ENCODE results near the gene PRELID2.
"Not testable (repeated sequence)": the region's sequence is repeated elsewhere in the genome, so short reads cannot be mapped to it uniquely, and the experiment has no call there.

The PRELID2 gene

DNA sequence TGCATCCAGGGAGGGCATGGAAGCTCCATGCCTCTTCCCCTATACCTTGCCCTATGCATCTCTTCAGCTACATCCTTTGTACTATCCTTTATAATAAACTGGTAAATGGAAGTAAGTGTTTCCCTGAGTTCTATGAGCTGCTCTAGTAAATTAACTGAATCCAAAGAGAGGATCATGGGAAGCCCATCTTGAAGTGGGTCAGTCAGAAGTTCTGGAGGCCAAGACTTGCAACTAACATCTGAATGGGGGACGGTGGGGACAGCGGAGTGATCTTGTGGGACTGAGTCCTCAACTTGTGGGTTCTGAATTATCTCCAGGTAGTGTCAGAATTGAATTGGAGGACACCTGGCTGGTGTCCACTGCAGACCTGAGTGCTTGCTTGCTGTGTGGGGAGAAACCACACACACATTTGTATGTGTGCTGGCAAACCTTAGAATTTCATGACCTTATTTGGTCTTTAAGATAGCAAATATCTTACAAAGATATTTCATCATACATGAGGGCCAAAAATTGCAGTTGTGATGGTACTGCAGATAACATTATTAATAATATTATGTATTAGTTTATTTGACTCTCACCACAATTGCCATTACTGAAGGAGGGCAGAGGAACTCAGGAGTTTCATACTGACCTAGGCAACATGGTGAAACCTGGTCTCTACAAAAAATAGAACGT, 5.5 kb upstream of the PRELID2 start:
- no peak for DNase-seq (ENCODE audit: low read depth)

DNA sequence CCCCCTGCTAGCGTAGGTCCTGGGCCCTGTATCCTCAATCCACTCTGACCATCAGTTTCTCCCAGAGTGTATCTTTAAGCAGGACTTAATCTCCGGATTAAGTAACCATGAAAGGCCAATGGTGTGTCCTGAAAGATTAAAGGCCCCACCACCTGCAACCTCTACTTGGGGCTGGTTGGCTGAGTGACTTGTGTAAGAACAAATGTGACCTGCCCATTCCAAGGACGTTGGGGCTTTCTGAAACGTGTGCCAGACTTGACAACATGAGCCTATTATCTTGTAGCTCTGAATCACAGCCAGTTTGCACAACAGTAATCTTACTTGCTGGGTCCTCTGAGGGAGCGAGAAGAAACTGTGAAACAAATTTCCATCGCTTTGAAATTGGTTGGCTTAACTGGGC, 3.1 kb upstream of the PRELID2 start:
- no peak for DNase-seq (ENCODE audit: low read depth)

GRCh38 chr5:145836241-145836640, 1.1 kb upstream of the PRELID2 start:
- DNase-seq (ENCODE audit: low read depth), result not testable (repeated sequence)

DNA sequence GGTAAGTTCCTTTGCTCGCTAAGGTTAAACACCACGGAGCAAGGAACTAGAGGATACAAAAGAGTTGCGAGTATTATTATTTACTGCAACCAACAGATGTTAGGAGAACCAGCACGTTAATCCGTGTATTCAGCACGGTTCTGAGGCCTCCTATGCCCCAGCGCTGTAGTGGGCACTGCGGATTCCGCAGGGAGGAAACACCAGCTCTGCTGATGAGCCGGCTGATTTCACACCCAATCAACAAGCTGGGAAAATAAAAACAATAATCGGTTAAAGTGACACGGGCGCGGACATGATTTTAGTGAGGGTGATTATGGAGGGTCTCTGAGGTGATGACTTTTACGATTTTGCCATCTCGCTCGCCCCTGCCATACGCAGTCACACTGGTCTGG, 702 bp upstream of the PRELID2 start:
- no peak for DNase-seq (ENCODE audit: low read depth)

GRCh38 chr5:145834554-145834916, 607 bp downstream of the PRELID2 start:
- DNase-seq (ENCODE audit: low read depth), result no peak

DNA sequence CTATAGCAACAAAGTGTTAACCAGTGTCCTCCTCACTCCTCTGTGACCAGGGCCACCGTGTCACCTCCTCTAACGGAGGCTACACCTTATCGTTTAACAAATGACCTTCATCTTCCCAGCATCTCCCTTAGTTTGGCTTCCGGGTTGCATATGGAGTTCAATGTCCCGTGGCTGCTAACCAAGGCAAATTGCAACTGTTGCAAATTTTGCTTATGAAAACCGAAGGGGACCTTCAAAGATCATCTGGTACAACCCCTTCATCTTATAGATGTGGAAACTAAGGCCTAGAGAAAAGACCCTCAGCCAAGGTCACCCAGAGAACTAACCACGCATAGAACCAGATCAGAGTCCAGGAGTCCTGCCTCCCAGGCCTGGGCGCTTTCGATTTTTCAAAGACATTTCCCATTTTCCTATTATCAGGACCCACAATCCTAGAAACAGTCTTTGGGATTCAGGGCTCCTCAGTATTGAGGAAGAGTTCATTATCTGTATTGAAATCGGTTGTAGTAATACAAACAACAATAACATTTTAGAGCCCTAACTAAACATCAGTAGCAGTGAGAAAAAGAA, 1.4 kb downstream of the PRELID2 start:
- no peak for DNase-seq (ENCODE audit: low read depth)

- no peak for DNase-seq (ENCODE audit: low read depth)
Measured at GRCh38 chr5:145830594-145830993, 4.5 kb downstream of the PRELID2 start.

DNA sequence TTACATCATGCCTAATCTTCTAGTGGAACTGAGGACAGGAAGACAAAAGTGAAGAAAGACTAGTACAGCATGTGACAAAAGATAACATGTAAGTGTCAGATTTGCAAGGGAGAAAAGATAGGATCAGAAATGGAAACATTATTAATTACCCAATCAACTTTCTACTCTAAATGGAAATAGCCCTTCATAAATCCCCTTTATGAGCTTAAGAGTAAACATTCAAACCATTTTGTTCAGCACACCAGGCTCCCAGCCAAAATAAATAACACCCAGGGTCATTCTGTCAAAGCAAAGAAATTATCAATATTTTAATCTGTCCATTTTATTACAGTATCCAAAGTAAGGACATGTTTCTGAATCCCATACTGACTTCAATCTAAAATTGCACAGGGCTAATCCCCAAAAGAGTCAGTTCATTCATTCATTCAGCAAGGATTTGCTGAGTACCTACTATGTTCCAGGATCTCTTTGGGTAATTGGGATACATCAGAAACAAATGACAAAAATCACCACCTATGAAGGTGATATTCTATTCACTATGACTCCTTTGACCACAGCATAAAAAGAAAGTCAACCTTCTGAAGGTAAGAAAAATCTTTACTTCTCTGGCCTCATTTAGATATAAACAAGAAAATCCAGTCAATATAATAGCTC, 5.3 kb downstream of the PRELID2 start:
- no peak for DNase-seq (ENCODE audit: low read depth)

DNA sequence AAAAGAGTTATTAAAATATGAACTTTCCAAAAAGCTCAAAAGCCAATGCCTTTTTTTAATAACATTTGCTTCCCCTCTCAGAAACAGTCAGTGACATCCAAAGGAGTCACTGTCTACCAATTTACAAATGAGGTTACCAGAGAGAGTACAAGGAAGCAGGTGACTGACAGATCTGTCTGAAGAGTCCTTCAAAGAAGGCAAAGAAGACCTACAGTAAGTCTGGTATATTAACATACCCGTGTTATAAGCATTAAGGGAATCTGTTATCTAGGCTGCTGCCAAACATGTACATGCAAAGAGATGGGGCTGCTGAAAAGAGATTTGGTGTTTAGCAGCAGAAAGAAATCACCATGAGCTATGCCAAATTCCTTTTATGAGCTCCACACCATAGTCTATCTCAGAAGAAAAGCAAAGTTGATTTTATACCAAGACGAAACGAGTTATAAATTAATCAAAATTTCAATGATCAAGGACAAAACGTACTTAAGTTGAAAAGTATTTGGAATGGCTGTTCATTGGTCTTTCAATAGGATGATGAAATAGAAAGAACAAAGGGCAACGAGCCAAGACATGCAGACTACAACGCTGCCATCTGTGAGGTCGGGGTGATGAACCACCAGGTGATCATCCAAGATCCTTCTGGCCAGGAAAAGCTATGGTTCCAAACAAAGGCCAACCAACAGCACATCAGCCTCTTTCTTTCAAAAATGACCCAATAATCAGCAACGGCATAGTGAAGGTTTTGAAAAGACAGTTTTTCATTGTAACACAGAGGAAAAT, 8.1 kb downstream of the PRELID2 start:
- no peak for DNase-seq (ENCODE audit: low read depth)

- DNase-seq (ENCODE audit: low read depth), result no peak
Measured at GRCh38 chr5:145825751-145826180, 9.4 kb downstream of the PRELID2 start.

DNA sequence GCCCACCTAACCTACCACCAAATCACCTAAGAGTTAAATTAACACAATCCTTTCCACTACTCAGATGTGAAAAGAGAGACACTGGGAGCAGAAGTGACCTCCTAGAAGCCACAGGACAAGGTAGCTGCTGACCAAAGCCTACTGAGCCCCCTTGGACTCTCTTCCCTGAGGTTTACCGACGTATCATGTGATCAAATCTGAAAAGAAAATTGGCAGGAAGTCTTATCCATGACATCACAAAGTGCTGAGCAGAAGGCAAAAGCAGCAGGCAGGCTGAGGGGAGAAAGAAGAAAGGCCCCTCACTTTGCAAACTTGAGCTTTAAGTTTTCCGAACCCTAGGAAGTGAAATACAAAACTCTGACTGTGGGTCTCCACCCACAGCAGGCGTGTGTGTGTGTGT, 11.1 kb downstream of the PRELID2 start:
- no peak for DNase-seq (ENCODE audit: low read depth)

GRCh38 chr5:145818604-145819003, 16.5 kb downstream of the PRELID2 start:
- DNase-seq (ENCODE audit: low read depth), result no peak

- DNase-seq (ENCODE audit: low read depth), result no peak
Measured at GRCh38 chr5:145812877-145813276, 22.3 kb downstream of the PRELID2 start.

- DNase-seq (ENCODE audit: low read depth), result no peak
Measured at GRCh38 chr5:145811834-145812625, 23.1 kb downstream of the PRELID2 start.

- no peak for DNase-seq (ENCODE audit: low read depth)
Measured at GRCh38 chr5:145806923-145807322, 28.2 kb downstream of the PRELID2 start.

GRCh38 chr5:145805819-145806218, 29.3 kb downstream of the PRELID2 start:
- DNase-seq (ENCODE audit: low read depth), result no peak

GRCh38 chr5:145804701-145805100, 30.4 kb downstream of the PRELID2 start:
- no peak for DNase-seq (ENCODE audit: low read depth)

DNA sequence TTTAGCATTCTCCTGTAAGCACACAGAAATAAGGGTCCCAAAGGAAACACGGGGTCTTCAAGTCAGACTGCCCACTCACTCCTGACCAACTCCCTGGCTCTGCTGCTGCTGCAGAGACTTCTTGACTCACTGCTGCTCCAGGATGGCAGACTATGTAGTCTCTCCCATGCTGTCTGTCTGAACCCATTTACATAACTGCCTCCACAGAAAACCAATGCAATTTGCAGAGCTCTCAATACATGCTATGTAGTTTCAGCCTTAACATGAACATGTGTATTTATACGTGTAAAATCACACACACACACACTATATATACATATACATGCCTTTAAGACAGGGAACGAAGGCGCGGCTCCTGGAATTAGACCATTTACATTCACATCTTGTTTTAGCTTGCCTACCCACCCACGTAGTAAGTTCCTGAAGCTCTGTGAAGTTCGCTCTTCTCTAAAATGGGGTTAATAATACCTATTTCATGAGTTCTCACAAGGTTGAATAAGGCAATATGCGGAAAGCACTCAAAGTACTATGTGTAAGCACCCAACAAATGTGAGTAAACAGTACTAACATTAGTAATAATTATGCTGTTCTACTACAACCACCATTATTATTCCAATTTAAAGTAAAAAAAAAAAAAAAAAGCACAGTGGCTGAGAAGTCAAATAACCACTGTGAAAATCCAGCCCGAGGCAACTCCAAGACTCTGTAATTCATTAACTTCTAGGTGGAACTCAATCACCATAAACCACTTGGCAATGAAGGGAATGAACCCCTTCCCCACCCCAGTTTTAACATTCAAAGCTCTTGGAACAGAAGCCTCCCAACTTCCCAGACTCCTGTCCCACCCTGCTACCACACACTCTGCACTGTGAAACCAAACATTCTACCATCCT, 31.8 kb downstream of the PRELID2 start:
- no peak for DNase-seq (ENCODE audit: low read depth)

DNA sequence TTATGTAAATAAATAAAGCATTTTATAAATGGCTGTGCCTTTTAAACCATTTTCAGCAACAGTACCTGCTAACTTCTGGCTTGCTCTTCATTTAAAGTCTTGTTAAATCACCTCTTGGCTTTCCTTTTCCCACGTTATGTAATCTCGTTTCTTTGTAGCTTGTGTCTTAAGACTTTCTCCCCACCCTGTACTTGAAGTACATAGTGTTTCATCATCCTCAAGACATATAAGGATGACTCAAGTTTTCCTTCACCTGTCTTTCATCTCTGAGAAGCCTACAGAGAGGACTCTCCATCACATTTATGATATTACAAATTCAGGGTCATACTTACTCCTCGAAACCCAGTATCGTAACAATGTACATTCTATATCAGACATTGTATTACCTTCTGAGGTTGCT, 33.9 kb downstream of the PRELID2 start:
- DNase-seq (ENCODE audit: low read depth), result no peak

- DNase-seq (ENCODE audit: low read depth), result no peak
Measured at GRCh38 chr5:145800181-145800580, 35.0 kb downstream of the PRELID2 start.

DNA sequence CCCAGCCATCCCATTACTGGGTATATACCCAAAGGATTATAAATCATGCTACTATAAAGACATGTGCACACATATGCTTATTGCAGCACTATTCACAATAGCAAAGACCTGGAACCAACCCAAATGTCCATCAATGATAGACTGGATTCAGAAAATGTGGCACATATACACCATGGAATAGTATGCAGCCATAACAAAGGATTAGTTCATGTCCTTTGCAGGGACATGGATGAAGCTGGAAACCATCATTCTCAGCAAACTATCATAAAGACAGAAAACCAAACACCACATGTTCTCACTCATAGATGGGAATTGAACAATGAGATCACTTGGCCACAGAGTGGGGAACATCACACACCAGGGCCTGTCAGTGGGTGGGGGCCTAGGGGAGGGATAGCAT, 36.6 kb downstream of the PRELID2 start:
- not testable (repeated sequence) for DNase-seq (ENCODE audit: low read depth)
